H1 (cell line): ENCODE data around the gene GLIPR1. TPM values are rescaled to one million over a fixed set of nuclear protein-coding genes. Genes with fewer than 3 reads are reported as not detected.

ENCODE experiments used
- CTCF ChIA-PET: fragments of 300-600 bp; sonication (Branson Sonifier 250); formaldehyde crosslinking; loops from one replicate; lab custom pipeline; 2021; ENCODE audit not compliant: partially characterized antibody; lab: Charles Lee
- POLR2A ChIA-PET: fragments of 300-600 bp; sonication (Branson Sonifier 250); formaldehyde crosslinking; loops from one replicate; lab custom pipeline; 2021; ENCODE audit warnings: inconsistent platforms; ENCODE audit not compliant: partially characterized antibody; lab: Charles Lee
- DNase-seq, 2 experiments: peaks; one replicate each; pipeline versions ENCODE4 v3.0.0 to v3.0.0-alpha.2; 2010 to 2022; ENCODE audit warnings: low spot score in 2 of 2, low read depth in 1 of 2, mixed read lengths in 1 of 2
- FAIRE-seq: peaks from 2 replicates; lab custom pipeline; 2011; peaks lifted over from hg19 to GRCh38; lab: Jason Lieb, UNC
- H2AFZ ChIP-seq: 2 replicates; pipeline ENCODE4 v1.8.1; 2012; ENCODE audit warnings: low read length, inconsistent platforms
- H2AK5ac ChIP-seq: 2 replicates; pipeline ENCODE4 v1.6.1; 2013; ENCODE audit warnings: low read depth, low read length
- H2BK120ac ChIP-seq: replicated peaks from 2 replicates; pipeline ENCODE3; 2013; ENCODE audit warnings: low read depth, low read length, inconsistent platforms
- H2BK12ac ChIP-seq: 2 replicates; pipeline ENCODE4 v1.6.1; 2013; ENCODE audit warnings: low read depth, low read length
- H2BK15ac ChIP-seq: 2 replicates; pipeline ENCODE4 v1.6.1; 2013; ENCODE audit warnings: low read length
- H2BK20ac ChIP-seq: 2 replicates; pipeline ENCODE4 v1.6.1; 2013; ENCODE audit warnings: low read length
- H2BK5ac ChIP-seq: 2 replicates; pipeline ENCODE4 v1.6.1; 2013; ENCODE audit warnings: low read depth, low read length
- H3K14ac ChIP-seq: 2 replicates; pipeline ENCODE4 v1.6.1; 2013; ENCODE audit warnings: inconsistent platforms; ENCODE audit not compliant: insufficient read length
- H3K18ac ChIP-seq: 2 replicates; pipeline ENCODE4 v1.6.1; 2013; ENCODE audit warnings: low read length; ENCODE audit errors: extremely low read depth
- H3K23ac ChIP-seq: 2 replicates; pipeline ENCODE4 v1.6.1; 2013; ENCODE audit warnings: inconsistent platforms; ENCODE audit not compliant: insufficient read length
- H3K23me2 ChIP-seq: 2 replicates; pipeline ENCODE4 v1.6.1; 2013; ENCODE audit warnings: low read depth, low read length
- H3K27ac ChIP-seq: 2 replicates; pipeline ENCODE4 v1.6.1; 2011; ENCODE audit warnings: low read depth, low read length, inconsistent platforms
- H3K27me3 ChIP-seq, 4 experiments: replicated peaks in 1 of 4; 1 replicate in 1 of 4; 2 replicates in 3 of 4; pipeline versions ENCODE4 v1.6.1 to v1.8.1; 2011 to 2013; ENCODE audit warnings: low read length in 3 of 4, mild to moderate bottlenecking in 3 of 4, inconsistent platforms in 2 of 4, mixed read lengths in 2 of 4, moderate library complexity in 1 of 4; ENCODE audit not compliant: control insufficient read depth in 3 of 4, insufficient read depth in 3 of 4; ENCODE audit errors: extremely low read depth in 1 of 4
- H3K36me3 ChIP-seq, 4 experiments: 2 replicates each; pipeline versions ENCODE4 v1.6.1 to v1.8.1; 2011 to 2013; ENCODE audit warnings: mild to moderate bottlenecking in 4 of 4, low read length in 3 of 4, moderate library complexity in 2 of 4, control low read depth in 1 of 4, inconsistent platforms in 1 of 4; ENCODE audit not compliant: insufficient read depth in 4 of 4, control insufficient read depth in 2 of 4
- H3K4ac ChIP-seq: replicated peaks from 2 replicates; pipeline ENCODE3; 2013; ENCODE audit warnings: low read length, low read depth, mixed read lengths, inconsistent platforms; ENCODE audit not compliant: insufficient read length
- H3K4me1 ChIP-seq, 4 experiments: replicated peaks in 1 of 4; 1 replicate in 1 of 4; 2 replicates in 3 of 4; pipeline versions ENCODE4 v1.6.1 to v1.8.1; 2011 to 2013; ENCODE audit warnings: low read length in 3 of 4, inconsistent platforms in 2 of 4, mixed read lengths in 1 of 4; ENCODE audit not compliant: insufficient read depth in 4 of 4, control insufficient read depth in 3 of 4
- H3K4me2 ChIP-seq, 2 experiments: 2 replicates each; pipeline versions ENCODE4 v1.6.1 to v1.8.1; 2011 to 2013; ENCODE audit warnings: low read depth in 2 of 2, low read length in 2 of 2, control low read depth in 1 of 2, inconsistent platforms in 1 of 2, mild to moderate bottlenecking in 1 of 2; ENCODE audit not compliant: insufficient read depth in 1 of 2
- H3K4me3 ChIP-seq, 4 experiments: fragments of 200-600, 300-600 bp in 1 of 4; sonication (generic), shearing (Covaris generic), sonication (Bioruptor Twin) in 1 of 4; 2 replicates each; pipeline versions ENCODE4 v1.5.1 to v1.8.1; 2011 to 2016; ENCODE audit warnings: low read length in 4 of 4, low read depth in 3 of 4, control low read depth in 2 of 4, inconsistent platforms in 2 of 4, mild to moderate bottlenecking in 2 of 4, mixed read lengths in 1 of 4, moderate library complexity in 1 of 4; ENCODE audit not compliant: insufficient read depth in 2 of 4; ENCODE audit errors: extremely low read depth in 1 of 4
- H3K56ac ChIP-seq: replicated peaks from 2 replicates; pipeline ENCODE3; 2013; ENCODE audit warnings: low read depth, mild to moderate bottlenecking, mixed read lengths, low read length, inconsistent platforms; ENCODE audit not compliant: insufficient read length
- H3K79me1 ChIP-seq: 2 replicates; pipeline ENCODE4 v1.6.1; 2013; ENCODE audit warnings: low read depth, low read length, control low read depth
- H3K79me2 ChIP-seq, 2 experiments: 2 replicates each; pipeline versions ENCODE4 v1.6.1 to v1.8.1; 2012 to 2013; ENCODE audit warnings: low read length in 2 of 2, mild to moderate bottlenecking in 2 of 2, inconsistent platforms in 1 of 2; ENCODE audit not compliant: insufficient read depth in 2 of 2, control insufficient read depth in 1 of 2
- H3K9ac ChIP-seq, 4 experiments: replicated peaks in 1 of 4; 1 replicate in 1 of 4; 2 replicates in 3 of 4; pipeline versions ENCODE4 v1.6.1 to v1.8.1; 2011 to 2013; ENCODE audit warnings: low read depth in 3 of 4, low read length in 3 of 4, control low read depth in 2 of 4, mild to moderate bottlenecking in 2 of 4, moderate library complexity in 2 of 4, inconsistent platforms in 1 of 4; ENCODE audit errors: extremely low read depth in 1 of 4
- H3K9me3 ChIP-seq, 2 experiments: 2 replicates each; pipeline versions ENCODE4 v1.6.1 to v1.8.1; 2012 to 2013; ENCODE audit warnings: mild to moderate bottlenecking in 2 of 2, moderate library complexity in 2 of 2, control low read depth in 1 of 2, inconsistent platforms in 1 of 2, low read depth in 1 of 2, low read length in 1 of 2, mixed read lengths in 1 of 2; ENCODE audit not compliant: insufficient read depth in 2 of 2
- H4K20me1 ChIP-seq, 2 experiments: replicated peaks in 1 of 2; 2 replicates each; pipeline versions ENCODE3 to v1.8.1; 2011 to 2013; ENCODE audit warnings: inconsistent platforms in 2 of 2, low read length in 2 of 2, mild to moderate bottlenecking in 1 of 2; ENCODE audit not compliant: insufficient read depth in 2 of 2, control insufficient read depth in 1 of 2
- H4K5ac ChIP-seq: 2 replicates; pipeline ENCODE4 v1.6.1; 2013; ENCODE audit warnings: low read length, low read depth, mixed read lengths, inconsistent platforms; ENCODE audit not compliant: insufficient read length
- H4K8ac ChIP-seq: 2 replicates; pipeline ENCODE4 v1.8.0; 2013; ENCODE audit warnings: mild to moderate bottlenecking, moderate library complexity, low read length, inconsistent platforms; ENCODE audit not compliant: insufficient read depth; ENCODE audit errors: extremely low read depth
- H4K91ac ChIP-seq: replicated peaks from 2 replicates; pipeline ENCODE3; 2013; ENCODE audit warnings: low read length, mixed read lengths, inconsistent platforms; ENCODE audit not compliant: insufficient read length
- CTBP2 ChIP-seq: IDR thresholded peaks from 2 replicates; pipeline ENCODE4 v1.7.0; 2011; ENCODE audit warnings: borderline replicate concordance, mild to moderate bottlenecking, moderate library complexity, mixed read lengths, low read length; ENCODE audit not compliant: insufficient read depth, insufficient read length
- SRF ChIP-seq: IDR thresholded peaks from 2 replicates; pipeline ENCODE4 v1.6.1; 2011; ENCODE audit warnings: mild to moderate bottlenecking, low read depth, low read length, moderate library complexity
- WGBS, 2 experiments: shearing (Covaris generic) in 1 of 2; methylation state at CpG; one replicate each; pipeline versions ENCODE4 v1.1.6 to v1.1.7; 2013 to 2015; ENCODE audit warnings: low lambda C conversion rate in 2 of 2, mixed read lengths in 2 of 2, inconsistent platforms in 1 of 2, low coverage in 1 of 2, missing lambda C conversion rate in 1 of 2; ENCODE audit not compliant: insufficient replicate concordance in 2 of 2, insufficient coverage in 1 of 2, insufficient read length in 1 of 2; ENCODE audit errors: extremely low coverage in 1 of 2, missing lambda C conversion rate in 1 of 2; 5-methylcytosine and 5-hydroxymethylcytosine counted together
- polyA plus RNA-seq, 7 experiments: library from polyadenylated mRNA; depleted of rRNA in 3 of 7; stranded (reverse) in 5 of 7; unstranded in 2 of 7; fragments of >200 nt in 5 of 7; fragments of 200-250 nt in 2 of 7; gene quantifications; 1 replicate in 5 of 7; 2 replicates in 1 of 7; 4 replicates in 1 of 7; pipeline versions ENCODE4 v1.2.1 to v1.2.3, GENCODE V29; 2011 to 2013; ENCODE audit warnings: missing spikeins in 2 of 7, mixed read lengths in 2 of 7
- total RNA-seq: library from RNA; stranded (reverse); fragmentation: NEBNext Ultra II Directional; extraction: Animal tissue kit (Norgen Biotek cat#: 25700); gene quantifications from 2 replicates; pipeline ENCODE4 v1.2.1, GENCODE V29; 2021
- TF ChIP-seq, protein P1 (sequence below), 3 experiments: IDR thresholded peaks; 1 replicate in 2 of 3; 2 replicates in 1 of 3; pipeline versions ENCODE4 v1.5.1 to v1.6.1; 2011; ENCODE audit warnings: low read length in 3 of 3, mild to moderate bottlenecking in 3 of 3, inconsistent platforms in 2 of 3, low read depth in 1 of 3, moderate library complexity in 1 of 3; ENCODE audit not compliant: insufficient read depth in 1 of 3; ENCODE audit errors: control extremely low read depth in 1 of 3

GLIPR1 gene
- total and polyA plus RNA-seq, 2 of the 8 experiments (the other 6 are each of a cell fraction or from before 2014, with no cell fraction given): 0.23 to 1.5 TPM

DNA sequence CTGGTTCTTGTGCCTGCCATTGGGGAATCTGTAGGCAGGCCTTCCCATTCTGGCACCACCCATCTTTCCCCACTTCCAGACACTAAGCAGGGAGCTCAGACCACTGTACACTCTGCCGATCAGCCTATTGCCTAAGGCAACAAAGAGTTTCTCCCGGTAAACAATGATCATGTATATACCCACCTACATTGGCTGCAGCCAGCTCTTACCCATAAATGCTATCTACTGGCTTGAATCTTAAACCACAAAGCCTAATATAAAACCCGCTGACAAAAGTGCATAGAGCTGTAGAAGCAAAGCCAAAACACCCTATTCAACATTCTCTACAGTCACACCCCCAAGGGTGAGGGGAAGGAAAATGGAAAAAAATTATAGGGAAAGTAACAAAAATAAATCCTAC is 20.8 kb upstream of the GLIPR1 start:
- H2AFZ ChIP-seq: no peak overlapping the region
- no peak overlapping the region for H3K4me2 ChIP-seq
- H3K23ac ChIP-seq: no peak overlapping the region
- FAIRE-seq (no peak), DNase-seq (no peak)
- H3K4ac ChIP-seq: no peak overlapping the region
- H3K36me3 ChIP-seq: no peaks in the 10 kb centered on the region
- TF ChIP-seq, protein P1, sequence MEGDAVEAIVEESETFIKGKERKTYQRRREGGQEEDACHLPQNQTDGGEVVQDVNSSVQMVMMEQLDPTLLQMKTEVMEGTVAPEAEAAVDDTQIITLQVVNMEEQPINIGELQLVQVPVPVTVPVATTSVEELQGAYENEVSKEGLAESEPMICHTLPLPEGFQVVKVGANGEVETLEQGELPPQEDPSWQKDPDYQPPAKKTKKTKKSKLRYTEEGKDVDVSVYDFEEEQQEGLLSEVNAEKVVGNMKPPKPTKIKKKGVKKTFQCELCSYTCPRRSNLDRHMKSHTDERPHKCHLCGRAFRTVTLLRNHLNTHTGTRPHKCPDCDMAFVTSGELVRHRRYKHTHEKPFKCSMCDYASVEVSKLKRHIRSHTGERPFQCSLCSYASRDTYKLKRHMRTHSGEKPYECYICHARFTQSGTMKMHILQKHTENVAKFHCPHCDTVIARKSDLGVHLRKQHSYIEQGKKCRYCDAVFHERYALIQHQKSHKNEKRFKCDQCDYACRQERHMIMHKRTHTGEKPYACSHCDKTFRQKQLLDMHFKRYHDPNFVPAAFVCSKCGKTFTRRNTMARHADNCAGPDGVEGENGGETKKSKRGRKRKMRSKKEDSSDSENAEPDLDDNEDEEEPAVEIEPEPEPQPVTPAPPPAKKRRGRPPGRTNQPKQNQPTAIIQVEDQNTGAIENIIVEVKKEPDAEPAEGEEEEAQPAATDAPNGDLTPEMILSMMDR (IDR thresholded peaks at IDR 0.05; ENCODE audit: control extremely low read depth in 1 of 3, insufficient read depth in 1 of 3, low read depth in 1 of 3, low read length in 3 of 3): no peak
- no peak for TF ChIP-seq SRF
- TF ChIP-seq CTBP2: no peak
- H4K5ac ChIP-seq: no peak overlapping the region
- WGBS, 2 experiments: 100% methylated on average over 3 of the region's 3 CpGs; no CpG with 5 or more reads in 1 of the 2 experiments
- H3K4me1 ChIP-seq: no peaks in the 10 kb centered on the region
- H3K18ac ChIP-seq: no peak overlapping the region
- no peak overlapping the region for H3K4me3 ChIP-seq
- CTCF ChIA-PET: interaction anchor here (2.2 kb wide), 1 partner anchor 25 kb away, joined by 15 read pairs; no protein-coding TSS in a partner anchor
- H3K9me3 ChIP-seq: peaks cover 6 to 20% of the 10 kb centered on the region in 2 experiments; a peak in 3 of 4 replicates
- no peak overlapping the region for H2BK5ac ChIP-seq
- no peak overlapping the region for H2BK15ac ChIP-seq
- H3K23me2 ChIP-seq: no peaks in the 10 kb centered on the region
- H3K9ac ChIP-seq: no peak overlapping the region
- H4K91ac ChIP-seq: no peak overlapping the region
- no peaks in the 10 kb centered on the region for H4K20me1 ChIP-seq
- no peak overlapping the region for H4K8ac ChIP-seq
- no peak overlapping the region for H3K14ac ChIP-seq
- H3K56ac ChIP-seq: no peak overlapping the region
- no peak overlapping the region for H2BK120ac ChIP-seq
- H3K27ac ChIP-seq: no peak overlapping the region
- H3K79me2 ChIP-seq: no peaks in the 10 kb centered on the region
- no peaks in the 10 kb centered on the region for H3K27me3 ChIP-seq
- no peak overlapping the region for H2BK12ac ChIP-seq
- POLR2A ChIA-PET: no interaction called here
- no peak overlapping the region for H2AK5ac ChIP-seq
- H3K79me1 ChIP-seq: no peaks in the 10 kb centered on the region
- H2BK20ac ChIP-seq: no peak overlapping the region
